H9 (cell line): ENCODE measurements around the gene HPCAL4. TPM values are rescaled to one million over a fixed set of nuclear protein-coding genes. Genes with fewer than 3 reads are reported as not detected.

Experiments used
- DNase-seq: peaks from one replicate; pipeline ENCODE4 v3.0.0-alpha.2; 2017
- H2AFZ ChIP-seq: one replicate; pipeline ENCODE4 v1.6.1; 2013; ENCODE audit warnings: mild to moderate bottlenecking, low read length, control low read depth, moderate library complexity
- H2AK5ac ChIP-seq: 2 replicates; pipeline ENCODE4 v1.6.1; 2013; ENCODE audit warnings: low read length, control low read depth, mixed read lengths; ENCODE audit not compliant: insufficient read length
- H2BK120ac ChIP-seq: one replicate; pipeline ENCODE4 v1.6.1; 2013; ENCODE audit warnings: low read depth, mild to moderate bottlenecking, low read length, control low read depth, inconsistent platforms; ENCODE audit not compliant: poor library complexity, severe bottlenecking
- H2BK12ac ChIP-seq: 2 replicates; pipeline ENCODE4 v1.6.1; 2013; ENCODE audit warnings: low read length, control low read depth, mixed read lengths, low read depth; ENCODE audit not compliant: insufficient read length
- H2BK15ac ChIP-seq: 2 replicates; pipeline ENCODE4 v1.6.1; 2013; ENCODE audit warnings: low read depth, low read length, control low read depth
- H2BK20ac ChIP-seq: one replicate; pipeline ENCODE4 v1.6.1; 2013; ENCODE audit warnings: low read depth, mild to moderate bottlenecking, low read length, control low read depth, inconsistent platforms; ENCODE audit not compliant: poor library complexity, severe bottlenecking
- H2BK5ac ChIP-seq: 2 replicates; pipeline ENCODE4 v1.6.1; 2013; ENCODE audit warnings: low read length, control low read depth, mixed read lengths; ENCODE audit not compliant: insufficient read length
- H3K14ac ChIP-seq: 2 replicates; pipeline ENCODE4 v1.6.1; 2013; ENCODE audit warnings: low read length, control low read depth; ENCODE audit not compliant: insufficient read depth
- H3K18ac ChIP-seq: 2 replicates; pipeline ENCODE4 v1.6.1; 2013; ENCODE audit warnings: low read depth, mild to moderate bottlenecking, mixed read lengths, low read length, control low read depth; ENCODE audit not compliant: insufficient read length
- H3K23ac ChIP-seq: 2 replicates; pipeline ENCODE4 v1.6.1; 2013; ENCODE audit warnings: low read length, control low read depth, mixed read lengths, low read depth; ENCODE audit not compliant: insufficient read length
- H3K23me2 ChIP-seq: 2 replicates; pipeline ENCODE4 v1.6.1; 2013; ENCODE audit warnings: low read depth, mild to moderate bottlenecking, mixed read lengths, low read length, control low read depth; ENCODE audit not compliant: insufficient read length, poor library complexity, severe bottlenecking
- H3K27ac ChIP-seq: 2 replicates; pipeline ENCODE4 v1.5.1; 2013; ENCODE audit warnings: low read length, control low read depth, mixed read lengths, low read depth; ENCODE audit not compliant: insufficient read length
- H3K27me3 ChIP-seq: 2 replicates; pipeline ENCODE4 v1.6.1; 2013; ENCODE audit warnings: low read length, control low read depth, inconsistent platforms; ENCODE audit not compliant: insufficient read depth
- H3K4ac ChIP-seq: 2 replicates; pipeline ENCODE4 v1.6.1; 2013; ENCODE audit warnings: low read depth, mild to moderate bottlenecking, control low read depth, inconsistent platforms, low read length, moderate library complexity
- H3K4me1 ChIP-seq: 2 replicates; pipeline ENCODE4 v1.6.1; 2013; ENCODE audit warnings: low read length, control low read depth, inconsistent platforms; ENCODE audit not compliant: insufficient read depth
- H3K4me2 ChIP-seq: 2 replicates; pipeline ENCODE4 v1.6.1; 2013; ENCODE audit warnings: low read length, control low read depth, mixed read lengths; ENCODE audit not compliant: insufficient read length, insufficient read depth
- H3K56ac ChIP-seq: 2 replicates; pipeline ENCODE4 v1.6.1; 2013; ENCODE audit warnings: low read depth, mild to moderate bottlenecking, mixed read lengths, low read length, control low read depth; ENCODE audit not compliant: insufficient read length
- H3K79me1 ChIP-seq: 2 replicates; pipeline ENCODE4 v1.6.1; 2013; ENCODE audit warnings: low read depth, mild to moderate bottlenecking, moderate library complexity, low read length, control low read depth, inconsistent platforms; ENCODE audit not compliant: insufficient read depth, poor library complexity, severe bottlenecking
- H3K79me2 ChIP-seq: 2 replicates; pipeline ENCODE4 v1.6.1; 2013; ENCODE audit warnings: low read length, control low read depth, inconsistent platforms; ENCODE audit not compliant: insufficient read depth
- H3K9ac ChIP-seq: 2 replicates; pipeline ENCODE4 v1.6.1; 2013; ENCODE audit warnings: low read length, control low read depth, mixed read lengths; ENCODE audit not compliant: insufficient read length; ENCODE audit errors: extremely low read depth
- H3K9me3 ChIP-seq: one replicate; pipeline ENCODE4 v1.6.1; 2013; ENCODE audit warnings: low read depth, low read length, inconsistent platforms; ENCODE audit not compliant: control insufficient read depth
- H3T11ph ChIP-seq: one replicate; pipeline ENCODE4 v1.6.1; 2013; ENCODE audit warnings: mild to moderate bottlenecking, low read length, control low read depth, inconsistent platforms
- H4K20me1 ChIP-seq: one replicate; pipeline ENCODE4 v1.6.1; 2013; ENCODE audit not compliant: control insufficient read depth, insufficient read length, insufficient read depth
- H4K5ac ChIP-seq: 2 replicates; pipeline ENCODE4 v1.6.1; 2013; ENCODE audit warnings: low read depth, mild to moderate bottlenecking, mixed read lengths, low read length, control low read depth; ENCODE audit not compliant: insufficient read length
- H4K8ac ChIP-seq: replicated peaks from 2 replicates; pipeline ENCODE4 v1.6.1; 2013; ENCODE audit warnings: low read length, control low read depth, mixed read lengths, low read depth; ENCODE audit not compliant: insufficient read length
- H4K91ac ChIP-seq: 2 replicates; pipeline ENCODE4 v1.6.1; 2013; ENCODE audit warnings: low read depth, mild to moderate bottlenecking, moderate library complexity, mixed read lengths, low read length, control low read depth; ENCODE audit not compliant: insufficient read length
- H3K27ac Mint-ChIP-seq, 3 experiments: 2 replicates in 2 of 3; 3 replicates in 1 of 3; pipeline ENCODE4 v1.8.0; 2020 to 2021; ENCODE audit warnings: mixed read lengths in 3 of 3, mild to moderate bottlenecking in 1 of 3, moderate library complexity in 1 of 3
- H3K27me3 Mint-ChIP-seq: 2 replicates; pipeline ENCODE4 v1.8.0; 2021; ENCODE audit warnings: low read depth, mild to moderate bottlenecking, moderate library complexity, mixed read lengths
- H3K36me3 Mint-ChIP-seq, 3 experiments: 2 replicates in 2 of 3; 3 replicates in 1 of 3; pipeline ENCODE4 v1.8.0; 2020 to 2021; ENCODE audit warnings: low read depth in 3 of 3, mixed read lengths in 3 of 3; ENCODE audit not compliant: insufficient read depth in 1 of 3
- H3K4me1 Mint-ChIP-seq, 2 experiments: 2 replicates each; pipeline ENCODE4 v1.8.0; 2020; ENCODE audit warnings: mixed read lengths in 2 of 2
- H3K4me3 Mint-ChIP-seq, 2 experiments: 2 replicates in 1 of 2; 3 replicates in 1 of 2; pipeline ENCODE4 v1.8.0; 2020 to 2021; ENCODE audit warnings: mild to moderate bottlenecking in 2 of 2, mixed read lengths in 2 of 2, moderate library complexity in 1 of 2
- H3K9me3 Mint-ChIP-seq, 2 experiments: 2 replicates in 1 of 2; 3 replicates in 1 of 2; pipeline ENCODE4 v1.8.0; 2020; ENCODE audit warnings: mild to moderate bottlenecking in 2 of 2, mixed read lengths in 2 of 2, moderate library complexity in 1 of 2
- WGBS: extraction: QIAGEN DNeasy Blood & Tissue Kit; methylation state at CpG from one replicate; pipeline ENCODE4 v1.1.7; 2013; ENCODE audit warnings: missing lambda C conversion rate, low lambda C conversion rate, mixed read lengths; ENCODE audit not compliant: insufficient read length; ENCODE audit errors: extremely low coverage; 5-methylcytosine and 5-hydroxymethylcytosine counted together
- total RNA-seq: library from RNA; stranded (reverse); gene quantifications from 2 replicates; pipeline ENCODE4 v1.2.1, GENCODE V29; 2021
- TF ChIP-seq, protein P1 (sequence below): fragments of 200-600 bp; sonication (generic); conservative IDR thresholded peaks from 3 replicates; pipeline ENCODE4 v1.8.0; 2021; ENCODE audit warnings: antibody characterized with exemption, mild to moderate bottlenecking

HPCAL4 gene
- total RNA-seq, 1 experiment from 2014 or later = 0.15 TPM

DNA sequence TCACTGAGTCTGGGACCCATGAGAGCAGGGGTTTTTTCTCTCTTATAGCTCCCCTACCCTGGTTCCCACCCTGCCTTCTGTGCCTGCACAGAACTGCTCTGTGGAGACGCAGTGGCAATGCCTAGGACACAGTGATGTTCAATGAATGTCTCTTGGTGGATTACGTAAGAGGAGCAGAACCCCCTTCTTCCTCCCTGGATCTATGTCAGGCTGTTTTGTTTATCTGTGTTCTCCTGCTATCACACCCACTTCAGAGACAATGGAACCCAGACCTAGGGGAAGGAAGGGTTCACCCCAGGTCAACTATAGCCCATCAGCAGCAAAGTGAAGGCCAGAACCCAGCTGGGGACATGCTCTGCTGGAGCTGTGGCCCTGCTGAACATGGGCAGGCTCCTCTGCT, 2.0 kb downstream of the HPCAL4 start:
- peaks cover 0 to 2% of the 10 kb centered on the region in 2 experiments; a peak in 1 of 5 replicates for H3K9me3 Mint-ChIP-seq
- TF ChIP-seq, protein P1, sequence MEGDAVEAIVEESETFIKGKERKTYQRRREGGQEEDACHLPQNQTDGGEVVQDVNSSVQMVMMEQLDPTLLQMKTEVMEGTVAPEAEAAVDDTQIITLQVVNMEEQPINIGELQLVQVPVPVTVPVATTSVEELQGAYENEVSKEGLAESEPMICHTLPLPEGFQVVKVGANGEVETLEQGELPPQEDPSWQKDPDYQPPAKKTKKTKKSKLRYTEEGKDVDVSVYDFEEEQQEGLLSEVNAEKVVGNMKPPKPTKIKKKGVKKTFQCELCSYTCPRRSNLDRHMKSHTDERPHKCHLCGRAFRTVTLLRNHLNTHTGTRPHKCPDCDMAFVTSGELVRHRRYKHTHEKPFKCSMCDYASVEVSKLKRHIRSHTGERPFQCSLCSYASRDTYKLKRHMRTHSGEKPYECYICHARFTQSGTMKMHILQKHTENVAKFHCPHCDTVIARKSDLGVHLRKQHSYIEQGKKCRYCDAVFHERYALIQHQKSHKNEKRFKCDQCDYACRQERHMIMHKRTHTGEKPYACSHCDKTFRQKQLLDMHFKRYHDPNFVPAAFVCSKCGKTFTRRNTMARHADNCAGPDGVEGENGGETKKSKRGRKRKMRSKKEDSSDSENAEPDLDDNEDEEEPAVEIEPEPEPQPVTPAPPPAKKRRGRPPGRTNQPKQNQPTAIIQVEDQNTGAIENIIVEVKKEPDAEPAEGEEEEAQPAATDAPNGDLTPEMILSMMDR = no peak
- no peak overlapping the region for H3K9ac ChIP-seq

More for the DNA sequence above, 2.0 kb downstream of the HPCAL4 start:
- Histone ChIP-seq H2BK12ac (no peak overlapping the region), H3K4me2 (no peak overlapping the region), H2BK120ac (no peak overlapping the region), H2AFZ (no peak overlapping the region), H3K27me3 (peaks cover 87% of the 10 kb centered on the region), H4K20me1 (no peaks in the 10 kb centered on the region), H4K91ac (no peak overlapping the region), H3K4me1 (no peaks in the 10 kb centered on the region), H2AK5ac (no peak overlapping the region), H3K23ac (no peak overlapping the region), H3K79me2 (no peaks in the 10 kb centered on the region), H3K14ac (no peak overlapping the region), H3K9me3 (no peaks in the 10 kb centered on the region), H3K27ac (no peak overlapping the region), H3K18ac (no peak overlapping the region), H3K79me1 (no peaks in the 10 kb centered on the region), H4K8ac (no peak overlapping the region), H3T11ph (no peak overlapping the region), H4K5ac (no peak overlapping the region), H3K4ac (no peak overlapping the region), H3K23me2 (peaks cover 12% of the 10 kb centered on the region), H2BK15ac (no peak overlapping the region), H2BK20ac (no peak overlapping the region), H3K56ac (no peak overlapping the region), H2BK5ac (no peak overlapping the region)
- Mint-ChIP-seq H3K4me3 (no peak overlapping the region), H3K27ac (no peak overlapping the region), H3K27me3 (peaks cover 100% of the 10 kb centered on the region), H3K4me1 (peaks cover 0 to 9% of the 10 kb centered on the region in 2 experiments; a peak in 3 of 4 replicates), H3K36me3 (no peaks in the 10 kb centered on the region)
- no CpG with 5 or more reads among the region's 2 CpGs for WGBS
- no peak for DNase-seq
